Posterior vena cava (tissue), 2 donors: ENCODE measurements around the gene KIF18B. TPM values are rescaled to one million over a fixed set of nuclear protein-coding genes. Genes with fewer than 3 reads are reported as not detected.

Experiments used
- DNase-seq: peaks from one replicate; pipeline ENCODE4 v3.0.0-alpha.2; 2020; ENCODE audit warnings: low spot score
- intact Hi-C, 2 donors: fragments of 100-400 bp; cut with DNase I; formaldehyde crosslinking; loops; one replicate each; pipeline versions ENCODE4 v1.14.1 to v1.14.2; 2022 to 2023
- microRNA-seq, 2 donors: library from miRNA; unstranded; fragments of <30 nt; microRNA quantifications; one replicate each; pipeline ENCODE4 v1.2.0, GENCODE V29; 2020 to 2021; ENCODE audit warnings: borderline microRNAs expressed in 2 of 2
- total RNA-seq, 2 donors: library from RNA; stranded (reverse); fragmentation: NEBNext Ultra II Directional; extraction: Animal tissue kit (Norgen Biotek cat#: 25700); gene quantifications; one replicate each; pipeline ENCODE4 v1.2.1, GENCODE V29; 2021
- donor health status: DM: yes; HTN: yes; CAD: no.
- donor health status: DM: yes; HTN: yes; CAD: no.

KIF18B gene
- total RNA-seq, 2 donors from 2014 or later, result 0.10 to 0.65 TPM

GRCh38 chr17:44900894-44901293, 46.7 kb downstream of the KIF18B start:
- DNase-seq, result no peak
- intact Hi-C loops, result no loop called here

DNA sequence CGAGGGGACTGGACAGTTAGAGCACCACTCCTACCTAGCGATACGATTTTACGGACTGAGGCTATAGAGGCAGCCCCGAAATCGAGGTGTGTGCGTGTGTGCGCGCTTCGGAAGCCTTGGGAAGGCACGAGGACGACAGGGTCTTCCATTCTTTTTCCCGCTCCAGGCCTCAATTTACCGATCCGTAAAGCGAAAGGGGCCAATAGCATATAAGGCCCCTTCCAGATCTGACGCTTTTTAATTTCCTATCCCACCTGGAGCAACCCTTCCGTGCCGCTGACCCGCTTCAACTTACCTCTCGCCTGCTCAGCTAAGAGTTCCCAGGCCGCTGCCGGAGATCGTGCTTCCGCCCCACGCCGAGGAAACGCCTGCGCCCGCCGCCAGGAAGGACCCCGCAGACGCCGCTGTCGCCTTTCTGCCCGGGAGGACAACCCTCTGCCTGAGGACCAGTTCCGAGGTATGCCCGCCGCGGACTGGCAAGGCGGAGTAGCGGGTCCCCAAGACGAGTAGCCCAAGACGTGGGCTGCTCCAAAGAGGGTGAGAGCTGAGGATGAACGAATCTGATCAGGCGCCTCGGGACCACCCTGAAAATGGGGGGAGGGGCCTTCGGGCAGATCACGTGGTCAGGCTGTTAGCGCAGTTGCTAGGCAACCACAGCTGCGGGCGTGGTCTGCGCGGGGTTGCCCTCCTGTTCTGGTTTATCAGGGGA, 48.3 kb downstream of the KIF18B start, which contains the start of gene EFTUD2:
TSS of gene EFTUD2 (minus strand) at position 372 of the 709 bp plus-strand sequence. CDS start 4,924 bp downstream, outside the sequence.
- peak; percentile 98 for DNase-seq
- intact Hi-C loops, result no loop called here

DNA sequence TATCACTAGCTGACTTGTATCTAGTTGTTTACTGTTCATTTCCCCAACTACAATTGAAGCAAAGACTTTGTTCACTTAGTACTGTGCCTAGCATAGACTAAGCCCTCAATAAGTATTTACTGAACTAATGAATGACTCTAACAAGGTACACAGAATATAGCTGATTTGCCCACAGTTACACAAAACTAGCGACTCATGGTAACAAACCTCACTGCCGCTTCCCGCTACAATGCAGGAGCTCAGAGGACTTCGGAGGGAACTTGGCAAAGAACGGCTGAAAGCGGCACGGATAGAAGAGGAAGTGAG, 48.9 kb downstream of the KIF18B start:
- intact Hi-C loops, result no loop called here

GRCh38 chr17:44894642-44895041, 52.9 kb downstream of the KIF18B start:
- no peak for DNase-seq
- intact Hi-C loops, result no loop called here

More for the DNA sequence above, 48.9 kb downstream of the KIF18B start:
- DNase-seq, result no peak

GRCh38 chr17:44892250-44892649, 55.3 kb downstream of the KIF18B start:
- intact Hi-C loops, result no loop called here

GRCh38 chr17:44889003-44889402, 58.6 kb downstream of the KIF18B start:
- DNase-seq, result no peak
- intact Hi-C loops, result no loop called here

More at GRCh38 chr17:44892250-44892649, 55.3 kb downstream of the KIF18B start:
- DNase-seq, result no peak

DNA sequence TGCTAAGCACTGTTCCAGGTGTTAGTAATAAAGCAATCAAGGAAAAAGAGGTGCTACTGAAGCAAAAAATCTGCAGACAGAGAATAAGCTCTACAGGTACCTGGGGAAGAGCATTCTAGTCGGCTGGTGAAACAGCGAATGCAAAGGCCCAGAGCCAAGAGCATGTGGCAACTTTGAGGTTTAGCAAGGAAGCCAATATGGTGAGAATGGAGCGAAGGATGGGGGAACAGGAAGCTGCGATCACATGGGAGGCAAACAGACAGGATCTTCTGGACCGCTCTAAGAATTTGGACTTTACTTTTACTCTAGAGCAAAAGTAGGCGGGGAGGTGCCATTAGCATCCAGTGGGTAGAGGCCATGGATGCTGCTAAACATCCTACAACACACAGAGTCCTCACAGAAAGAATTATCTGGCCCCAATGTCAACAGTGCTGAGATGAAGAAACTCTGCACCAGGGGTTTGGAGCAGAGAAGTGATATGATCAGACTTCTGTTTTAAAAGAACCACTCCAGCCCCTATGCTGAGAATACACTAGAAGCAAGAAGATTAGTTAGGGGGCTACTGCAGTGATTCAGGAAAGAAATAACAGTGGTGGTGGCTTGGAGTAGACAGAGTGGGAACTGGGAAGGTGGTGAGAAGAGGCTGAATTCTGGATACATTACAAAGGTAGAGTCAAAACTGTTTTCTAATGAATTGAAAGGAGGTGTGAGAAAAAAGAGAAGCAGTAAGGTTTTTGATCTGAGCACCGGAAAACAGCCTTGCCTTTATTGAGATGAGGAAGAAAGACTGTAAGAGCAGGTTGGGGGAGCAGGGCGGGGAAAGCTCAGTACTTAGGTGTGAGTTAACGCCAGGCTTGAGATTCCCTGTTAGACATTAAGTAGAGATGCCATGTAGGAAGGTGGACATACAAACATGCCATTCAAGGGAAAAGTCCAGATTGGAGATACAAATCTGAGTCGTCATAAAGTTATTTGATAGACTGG, 59.3 kb downstream of the KIF18B start:
- intact Hi-C loops, result no loop called here
- DNase-seq, result no peak

GRCh38 chr17:44887016-44887415, 60.6 kb downstream of the KIF18B start:
- intact Hi-C loops, result no loop called here
- DNase-seq, result no peak

- intact Hi-C loops, result no loop called here
- DNase-seq, result no peak
These were observed 62.6 kb downstream of the KIF18B start for GRCh38 chr17:44884941-44885340.

DNA sequence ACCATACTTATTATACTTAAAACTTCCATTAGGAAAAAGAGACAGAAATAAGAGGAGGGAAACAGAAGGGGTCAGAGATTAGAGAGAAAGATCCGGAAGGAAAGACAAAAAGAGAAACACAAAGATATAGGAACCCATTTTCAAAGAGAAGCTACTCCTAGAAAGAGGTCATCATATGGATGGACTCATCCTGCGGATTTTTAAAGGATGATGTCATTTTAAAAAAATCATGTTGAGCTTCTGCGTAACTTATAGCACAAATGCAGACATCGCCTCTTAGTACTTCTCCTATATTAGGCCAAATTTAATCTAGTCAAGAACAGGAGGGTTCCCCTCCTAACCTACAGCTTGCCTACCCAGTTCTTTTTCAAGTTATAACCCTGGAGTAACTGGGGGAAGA, 66.4 kb downstream of the KIF18B start:
- intact Hi-C loops, result no loop called here
- no peak for DNase-seq

GRCh38 chr17:44880062-44880461, 67.5 kb downstream of the KIF18B start:
- no peak for DNase-seq
- intact Hi-C loops, result no loop called here

GRCh38 chr17:44879376-44879775, 68.2 kb downstream of the KIF18B start:
- intact Hi-C loops, result loop anchor here in 1 of 2 donors (5.0 kb wide), 1 partner anchor 102 kb away; no protein-coding TSS in a partner anchor
- DNase-seq, result no peak

GRCh38 chr17:44878627-44879221, 68.8 kb downstream of the KIF18B start:
- no peak for DNase-seq
- intact Hi-C loops, result loop anchor here in 1 of 2 donors (5.0 kb wide), 1 partner anchor 101 kb away; no protein-coding TSS in a partner anchor

DNA sequence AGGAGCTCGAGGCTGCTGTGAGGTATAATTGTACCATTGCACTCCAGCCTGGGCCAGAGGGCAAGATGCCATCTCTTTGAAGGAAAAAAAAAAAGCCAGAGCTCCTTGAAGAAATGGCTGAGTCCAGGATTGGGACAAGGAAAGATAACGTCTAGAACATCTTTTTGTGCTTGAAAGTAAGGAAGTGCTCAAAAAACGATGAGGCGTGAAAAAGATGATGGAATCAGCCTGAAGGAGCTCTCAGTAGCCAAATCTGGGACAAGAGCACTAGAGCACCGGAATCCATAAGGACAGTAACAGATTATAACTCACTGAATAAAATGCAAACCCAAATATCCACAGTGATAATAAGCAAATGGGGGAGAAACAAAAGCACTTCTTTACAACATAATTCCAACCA, 70.5 kb downstream of the KIF18B start:
- no peak for DNase-seq
- intact Hi-C loops, result loop anchor here in 1 of 2 donors (5.0 kb wide), 1 partner anchor 100 kb away; no protein-coding TSS in a partner anchor

DNA sequence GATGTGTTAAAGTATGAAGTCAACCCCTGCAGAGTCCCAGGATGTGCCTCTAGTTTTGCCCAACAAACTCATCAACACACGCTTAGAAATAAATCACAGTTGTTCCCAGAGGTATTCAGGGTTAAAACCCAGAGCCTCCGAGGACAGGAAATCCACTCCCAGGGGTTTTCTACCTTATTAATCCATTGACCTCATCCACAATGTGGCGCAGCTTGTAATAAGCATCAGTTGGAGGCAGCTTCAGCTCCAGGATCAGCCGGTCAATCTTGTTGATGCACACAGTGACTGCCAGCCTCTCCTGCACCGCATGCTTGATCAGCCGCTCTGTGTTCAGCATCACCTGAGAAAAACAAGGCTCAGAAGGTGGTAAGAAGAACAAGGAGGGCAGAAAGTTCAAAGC, 71.8 kb downstream of the KIF18B start:
- intact Hi-C loops, result loop anchor here in 1 of 2 donors (5.0 kb wide), 1 partner anchor 98 kb away; no protein-coding TSS in a partner anchor
- DNase-seq, result no peak

Small RNA genes within 50 kb of the gene (microRNA-seq; reads per million reads assigned to microRNA genes)
- gene MIR6783, result 0 to 0.32 reads per million in 2 donors

Other genes starting within 250 kb of the KIF18B start
- gene DBF4B, start 239.1 kb downstream of the KIF18B start, total RNA-seq, result 1 to 10 TPM; 4.2 to 4.3 TPM
- under 1 TPM; 0.29 to 0.42 TPM for gene ADAM11, start 188.8 kb downstream of the KIF18B start, total RNA-seq
- 10 to 100 TPM; 30.4 to 80.8 TPM for gene GJC1, start 117.5 kb downstream of the KIF18B start, total RNA-seq
- 1 to 10 TPM; 1.8 to 1.9 TPM for gene HIGD1B, start 99.9 kb downstream of the KIF18B start, total RNA-seq
- gene EFTUD2, start 48.3 kb downstream of the KIF18B start, total RNA-seq, result 10 to 100 TPM; 65.2 to 71.9 TPM
- gene GFAP, start 32.3 kb downstream of the KIF18B start, total RNA-seq, result 1 to 10 TPM in 1 of 2 donors, under 1 TPM in 1; 0.51 to 1.7 TPM
- under 1 TPM; 0.19 to 0.42 TPM for gene C1QL1, start 20.5 kb upstream of the KIF18B start, total RNA-seq
- 10 to 100 TPM; 17.9 to 19.9 TPM for gene DCAKD, start 103.9 kb upstream of the KIF18B start, total RNA-seq
- 10 to 100 TPM; 71.8 to 83.5 TPM for gene NMT1, start 113.5 kb upstream of the KIF18B start, total RNA-seq
- gene PLCD3, start 184.7 kb upstream of the KIF18B start, total RNA-seq, result 10 to 100 TPM; 69.3 to 74.2 TPM
- gene ACBD4, start 187.9 kb upstream of the KIF18B start, total RNA-seq, result 10 to 100 TPM; 10.8 to 12.9 TPM
- 10 to 100 TPM; 40.6 to 46.9 TPM for gene HEXIM1, start 200.7 kb upstream of the KIF18B start, total RNA-seq
- gene HEXIM2, start 214.1 kb upstream of the KIF18B start, total RNA-seq, result 1 to 10 TPM; 1.6 to 3.0 TPM